ENCODE data around the gene GIMAP8. TPM values are rescaled to one million over a fixed set of nuclear protein-coding genes. Genes with fewer than 3 reads are reported as not detected.
"Not testable (repeated sequence)": the region's sequence is repeated elsewhere in the genome, so short reads cannot be mapped to it uniquely, and the experiment has no call there.

Gene GIMAP8
- total RNA-seq, 1 donor from 2014 or later: 157 TPM

DNA sequence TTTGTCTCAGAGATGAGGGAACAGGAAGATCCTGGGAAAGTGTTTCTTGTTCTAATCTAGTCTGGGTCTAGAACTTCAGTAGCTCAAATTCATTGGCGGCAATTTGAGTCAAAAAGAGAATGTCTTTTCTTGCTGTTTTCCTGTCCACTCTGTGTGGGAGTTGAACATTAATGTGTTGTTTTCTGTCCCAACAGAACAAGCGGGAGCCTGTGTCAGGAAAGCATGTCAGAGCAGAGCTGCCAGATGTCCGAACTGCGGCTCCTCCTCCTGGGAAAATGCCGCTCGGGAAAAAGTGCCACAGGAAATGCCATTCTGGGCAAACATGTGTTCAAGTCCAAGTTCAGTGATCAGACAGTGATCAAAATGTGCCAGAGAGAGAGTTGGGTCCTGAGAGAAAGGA lies 16.0 kb downstream of the GIMAP8 start:
- DNase-seq: peak; percentile 91

DNA sequence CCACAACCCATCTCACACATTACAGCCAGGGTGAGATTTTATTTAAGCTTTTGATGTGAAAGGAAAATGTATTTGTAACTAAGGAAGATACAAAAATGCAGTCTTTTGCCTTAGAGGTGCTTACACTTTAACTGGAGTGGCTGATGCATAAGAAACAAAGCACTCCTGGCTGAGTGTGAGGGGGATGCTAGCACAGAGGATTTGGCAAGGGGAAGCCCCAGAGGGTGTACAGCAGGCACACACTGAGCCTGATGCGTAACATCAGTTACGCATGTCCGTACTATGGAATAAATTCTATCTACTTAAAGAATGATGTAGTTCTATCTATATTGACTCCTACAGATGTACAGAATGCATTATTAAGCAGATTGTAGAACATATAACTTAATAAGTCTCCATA lies 17.8 kb downstream of the GIMAP8 start:
- DNase-seq: no peak

DNA sequence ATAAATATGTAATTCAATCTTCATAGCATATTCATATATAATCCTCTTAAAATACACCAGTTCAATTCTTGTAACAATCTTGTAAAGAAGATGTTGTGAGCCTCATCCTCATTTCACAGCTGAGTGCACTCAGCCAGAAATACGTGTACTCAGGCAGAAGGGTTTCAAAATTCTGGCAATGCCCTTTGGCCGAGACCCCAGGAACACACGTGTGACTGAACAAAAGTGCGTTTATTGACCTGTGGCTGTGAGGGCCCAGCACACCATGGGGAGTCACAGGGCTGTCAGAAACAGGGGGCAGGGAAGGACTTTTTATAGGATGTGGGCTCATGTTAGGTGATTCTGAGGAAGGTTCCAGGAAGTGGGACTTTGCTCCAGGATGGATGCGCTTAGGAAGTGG lies 21.5 kb downstream of the GIMAP8 start:
- DNase-seq: no peak

DNA sequence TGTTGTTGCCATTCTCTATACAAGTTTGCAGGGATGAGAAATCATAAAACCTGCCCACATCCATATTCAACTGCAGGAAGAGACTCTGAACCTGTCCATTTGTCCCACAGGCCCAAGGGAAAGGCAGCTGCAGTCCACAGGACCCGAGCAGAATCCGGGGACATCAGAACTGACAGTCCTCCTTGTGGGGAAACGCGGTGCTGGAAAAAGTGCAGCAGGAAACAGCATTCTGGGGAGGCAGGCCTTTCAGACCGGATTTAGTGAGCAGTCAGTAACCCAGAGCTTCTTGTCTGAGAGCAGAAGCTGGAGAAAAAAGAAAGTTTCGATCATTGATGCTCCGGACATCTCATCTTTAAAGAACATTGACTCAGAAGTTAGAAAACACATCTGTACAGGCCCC lies 23.5 kb downstream of the GIMAP8 start:
- DNase-seq: no peak

DNA sequence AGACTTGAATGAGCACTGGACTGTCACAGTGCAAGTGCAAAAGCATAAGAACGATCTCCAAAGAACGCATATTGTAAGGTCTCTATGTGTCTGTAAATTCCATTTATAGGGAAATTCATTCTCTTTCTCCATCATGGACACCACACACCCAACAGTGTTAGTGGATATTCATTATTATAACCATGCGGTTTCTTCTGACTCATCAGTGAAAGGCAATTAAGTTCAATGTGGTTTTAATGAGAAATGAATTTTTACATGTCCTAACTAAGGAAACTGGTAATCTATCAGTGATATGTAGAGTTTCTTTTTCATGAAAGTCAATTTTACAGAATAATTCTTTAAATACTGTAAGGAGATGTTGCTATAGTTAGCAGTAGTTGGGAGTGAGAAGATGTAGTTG lies 25.9 kb downstream of the GIMAP8 start:
- DNase-seq: no peak

DNA sequence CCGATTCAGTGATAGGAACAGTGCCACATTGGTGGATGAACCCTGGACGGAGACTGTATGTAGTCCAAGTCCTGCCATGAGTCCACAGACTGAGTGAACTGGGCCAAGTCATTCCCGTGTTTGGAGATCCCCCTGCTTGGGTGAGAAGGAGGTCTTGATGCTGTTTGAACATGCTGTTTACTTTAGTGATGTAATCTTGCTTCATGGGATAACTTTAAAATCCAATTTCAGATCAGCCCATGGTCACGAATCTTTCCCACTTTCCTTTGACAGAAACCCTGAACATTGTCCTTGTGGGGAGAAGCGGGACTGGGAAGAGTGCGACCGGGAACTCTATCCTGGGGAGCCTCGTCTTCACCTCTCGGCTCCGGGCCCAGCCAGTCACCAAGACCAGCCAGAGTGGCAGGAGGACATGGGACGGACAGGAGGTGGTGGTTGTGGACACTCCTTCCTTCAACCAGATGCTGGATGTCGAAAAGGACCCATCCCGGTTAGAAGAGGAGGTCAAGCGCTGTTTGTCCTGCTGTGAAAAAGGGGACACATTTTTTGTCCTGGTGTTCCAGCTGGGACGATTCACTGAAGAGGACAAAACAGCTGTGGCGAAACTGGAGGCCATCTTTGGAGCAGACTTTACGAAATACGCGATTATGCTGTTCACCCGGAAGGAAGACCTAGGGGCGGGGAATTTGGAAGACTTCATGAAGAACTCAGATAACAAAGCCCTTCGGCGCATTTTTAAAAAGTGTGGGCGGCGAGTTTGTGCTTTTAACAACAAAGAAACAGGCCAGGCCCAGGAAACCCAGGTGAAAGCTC lies 26.6 kb downstream of the GIMAP8 start:
- no peak for DNase-seq

DNA sequence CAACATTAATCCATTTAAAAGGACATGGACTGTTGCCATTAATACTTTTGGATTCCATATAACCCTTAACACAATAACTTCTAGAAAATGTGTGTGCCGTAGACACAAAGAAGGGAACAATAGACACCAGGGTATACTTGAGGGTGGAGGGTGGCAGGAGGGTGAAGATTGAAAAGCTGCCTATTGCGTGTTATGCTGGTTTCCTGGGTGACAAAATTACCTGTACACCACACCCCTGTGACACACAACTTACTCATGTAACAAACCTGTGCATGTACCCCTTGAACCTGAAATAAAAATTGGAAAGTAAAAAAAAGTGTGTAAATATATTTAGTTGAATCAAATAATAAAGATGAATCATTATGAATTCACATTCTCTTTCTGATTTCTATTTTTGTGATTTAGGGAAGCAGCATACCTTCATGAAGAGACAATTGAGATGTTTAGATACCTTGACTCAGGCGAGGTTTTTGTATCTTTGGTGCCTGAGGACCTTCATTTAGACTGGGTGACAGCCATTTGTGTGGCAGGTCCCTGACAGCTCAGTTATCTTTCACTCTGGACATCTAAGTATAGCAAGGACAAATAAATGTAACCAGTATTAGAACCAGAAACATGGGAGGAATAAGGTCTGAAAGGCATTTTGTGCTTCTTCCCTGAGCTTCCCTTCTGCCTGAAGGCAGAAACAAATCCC lies 28.7 kb downstream of the GIMAP8 start:
- no peak for DNase-seq

DNA sequence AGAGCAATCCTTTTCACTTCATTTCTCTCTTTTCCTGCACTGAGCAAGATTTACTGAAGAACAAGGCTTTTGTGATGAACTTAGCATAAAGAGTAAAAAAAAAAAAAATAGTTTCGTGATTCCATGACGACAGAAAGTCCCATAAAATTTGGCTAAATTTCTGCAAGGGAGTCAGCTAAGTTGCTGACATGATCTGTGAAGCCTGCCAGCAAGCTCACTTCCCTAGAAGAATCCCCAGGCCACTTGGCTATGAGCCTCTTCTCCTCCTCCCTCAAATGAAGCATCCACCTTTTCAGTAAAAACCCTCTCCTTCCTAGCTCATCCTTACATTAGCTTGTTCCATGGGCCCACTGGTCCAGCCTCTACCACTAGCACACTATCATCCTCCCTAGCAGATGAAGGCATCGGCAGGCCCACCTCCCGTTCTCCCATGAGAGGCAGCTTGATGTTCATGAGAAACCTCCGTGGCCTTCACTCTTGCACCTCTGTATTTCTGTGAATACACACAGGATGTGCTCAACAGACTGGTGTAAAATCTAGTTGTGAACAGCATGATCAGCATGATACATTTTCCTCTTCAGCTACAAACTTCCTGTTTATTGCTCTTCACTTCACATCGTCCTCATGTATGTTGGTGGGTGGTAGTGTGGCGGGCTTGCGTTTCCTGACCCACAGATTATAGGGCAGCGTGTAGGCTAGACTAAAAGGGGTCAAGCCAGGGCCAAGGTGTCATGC lies 30.9 kb downstream of the GIMAP8 start:
- no peak for DNase-seq

DNA sequence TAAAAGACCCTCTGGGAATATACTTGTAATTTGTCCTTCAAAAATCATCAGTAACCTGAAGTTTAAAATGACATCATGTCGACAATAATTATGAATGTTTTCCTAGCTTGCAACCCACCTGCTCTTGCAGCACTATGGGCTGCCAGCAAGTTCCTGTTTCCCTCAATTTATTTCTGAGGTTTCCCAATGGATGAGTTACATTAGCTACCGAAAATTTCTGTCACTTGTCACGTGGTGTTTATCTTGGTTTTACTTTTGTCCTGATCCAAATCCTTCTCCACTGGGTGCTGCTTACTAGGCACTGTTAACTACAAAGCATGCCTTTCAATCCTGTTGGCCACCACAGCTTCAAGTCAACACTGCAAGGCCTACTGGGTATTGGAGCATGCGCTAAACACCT lies 31.5 kb downstream of the GIMAP8 start:
- DNase-seq: no peak

DNA sequence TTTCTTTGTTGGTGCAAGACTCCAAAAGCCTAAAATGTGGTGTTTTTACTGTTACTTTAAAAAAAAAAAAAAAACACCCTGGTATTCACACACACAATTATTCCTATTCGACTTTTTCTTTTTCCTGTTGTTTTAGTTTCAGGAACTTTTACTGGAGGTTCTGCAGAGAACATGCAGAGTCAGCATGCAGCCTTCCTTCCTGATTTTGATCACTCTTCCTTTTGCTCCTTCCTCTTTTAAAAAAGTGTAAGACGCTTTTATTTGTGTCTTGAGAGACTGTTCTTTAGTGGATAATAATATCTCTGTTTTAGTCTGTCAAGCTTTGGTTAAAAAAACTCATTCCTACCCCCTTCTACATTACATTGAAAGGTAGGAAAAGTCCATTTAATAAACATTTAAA lies 33.1 kb downstream of the GIMAP8 start:
- peak; percentile 62 for DNase-seq

DNA sequence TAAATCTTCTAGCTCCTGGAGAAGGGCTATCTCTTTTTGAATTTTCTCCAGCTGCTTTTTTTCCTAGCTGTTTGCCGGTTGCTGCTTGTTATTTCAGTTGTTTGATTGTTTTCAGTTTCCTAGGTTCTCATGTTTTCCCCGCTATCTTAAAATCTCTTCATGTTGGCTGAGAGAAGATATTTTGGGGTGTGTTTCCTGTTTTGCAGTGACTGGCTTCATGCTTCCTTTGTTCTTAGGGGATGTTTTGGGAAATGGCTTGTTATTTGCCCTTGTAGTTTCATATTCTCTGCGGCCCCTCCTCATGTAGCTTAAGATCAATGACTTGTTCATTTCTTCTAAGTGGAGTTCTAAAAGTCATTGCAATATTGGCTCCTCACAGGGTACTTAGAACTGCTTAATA lies 33.6 kb downstream of the GIMAP8 start:
- peak; percentile 84 for DNase-seq

DNA sequence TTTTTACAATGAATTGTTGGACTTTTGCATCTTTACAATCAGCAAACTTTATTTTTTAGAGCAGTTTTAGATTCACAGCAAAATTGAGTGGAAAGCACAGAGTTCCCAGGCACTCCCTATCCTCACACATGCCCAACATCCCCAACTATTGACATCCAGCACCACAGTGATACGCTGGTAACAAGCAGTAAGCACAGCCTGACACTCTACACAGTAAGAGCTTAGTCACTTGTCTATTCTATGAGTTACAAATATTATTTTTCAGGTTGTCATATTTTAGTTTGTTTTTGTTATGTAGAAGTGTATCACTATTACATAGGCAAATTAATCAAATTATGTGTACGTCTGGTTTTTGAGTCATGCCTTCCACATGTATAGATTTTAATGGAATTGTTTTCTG lies 37.2 kb downstream of the GIMAP8 start:
- no peak for DNase-seq

DNA sequence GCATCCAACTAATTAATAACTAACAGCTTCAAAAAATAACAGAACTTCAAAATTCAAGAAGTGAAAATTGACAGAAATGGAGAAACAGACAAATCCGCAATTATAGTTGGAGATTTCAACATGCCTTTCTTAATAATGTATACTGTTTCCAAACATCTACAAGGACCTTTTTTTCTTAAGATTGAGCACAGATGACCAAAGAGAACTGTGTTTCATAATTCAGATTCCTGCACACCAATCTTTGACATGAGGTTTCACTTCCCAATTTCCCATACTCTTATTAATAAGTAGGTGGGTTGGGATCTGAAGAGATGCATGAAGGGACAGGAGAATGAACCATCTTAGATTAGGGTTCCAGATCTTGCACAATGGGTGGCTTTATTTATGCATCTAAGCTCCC lies 39.4 kb downstream of the GIMAP8 start:
- DNase-seq: no peak

DNA sequence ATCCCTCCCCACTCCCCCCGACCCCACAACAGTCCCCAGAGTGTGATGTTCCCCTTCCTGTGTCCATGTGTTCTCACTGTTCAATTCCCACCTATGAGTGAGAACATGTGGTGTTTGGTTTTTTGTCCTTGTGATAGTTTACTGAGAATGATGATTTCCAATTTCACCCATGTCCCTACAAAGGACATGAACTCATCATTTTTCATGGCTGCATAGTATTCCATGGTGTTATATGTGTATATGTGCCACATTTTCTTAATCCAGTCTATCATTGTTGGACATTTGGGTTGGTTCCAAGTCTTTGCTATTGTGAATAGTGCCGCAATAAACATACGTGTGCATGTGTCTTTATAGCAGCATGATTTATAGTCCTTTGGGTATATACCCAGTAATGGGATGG lies 43.0 kb downstream of the GIMAP8 start:
- not testable (repeated sequence) for DNase-seq

DNA sequence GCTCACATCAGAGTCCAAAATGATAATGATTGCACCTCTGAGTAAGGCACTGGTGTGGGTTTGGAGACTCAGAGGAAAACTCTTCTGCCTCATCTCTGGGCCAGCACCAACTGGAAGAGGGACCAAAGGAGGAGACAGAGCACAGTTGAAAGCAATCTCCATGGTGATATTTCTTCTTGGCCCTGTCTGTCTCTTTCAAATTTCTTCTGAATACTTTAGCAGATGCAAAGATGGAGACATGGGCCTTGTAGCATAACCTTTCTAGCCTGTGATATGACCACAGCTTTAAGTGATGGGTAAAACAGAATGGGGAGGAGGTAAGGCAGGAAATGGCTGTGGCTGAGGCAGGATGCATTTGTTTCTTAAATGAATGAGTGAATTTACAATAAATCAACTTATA lies 52.1 kb downstream of the GIMAP8 start:
- no peak for DNase-seq

DNA sequence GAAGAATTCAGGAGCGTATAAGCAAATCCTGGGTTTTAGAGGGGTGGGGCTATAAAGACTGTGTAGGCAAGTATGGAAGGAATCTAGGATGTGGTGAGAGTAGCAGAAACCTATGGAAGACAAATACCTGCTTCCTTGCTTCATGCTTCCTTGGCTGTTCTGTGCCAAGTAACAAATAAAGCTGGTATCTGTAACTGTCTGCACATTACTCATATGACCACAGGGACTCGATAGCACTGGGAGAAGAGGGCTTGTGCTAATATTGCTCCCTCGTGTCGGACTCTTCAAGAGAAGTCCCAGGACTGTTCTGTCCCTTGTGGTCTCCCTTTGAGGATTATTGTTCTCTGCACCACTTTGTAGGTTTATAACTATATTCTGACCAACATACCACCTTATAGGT lies 52.7 kb downstream of the GIMAP8 start:
- no peak for DNase-seq

DNA sequence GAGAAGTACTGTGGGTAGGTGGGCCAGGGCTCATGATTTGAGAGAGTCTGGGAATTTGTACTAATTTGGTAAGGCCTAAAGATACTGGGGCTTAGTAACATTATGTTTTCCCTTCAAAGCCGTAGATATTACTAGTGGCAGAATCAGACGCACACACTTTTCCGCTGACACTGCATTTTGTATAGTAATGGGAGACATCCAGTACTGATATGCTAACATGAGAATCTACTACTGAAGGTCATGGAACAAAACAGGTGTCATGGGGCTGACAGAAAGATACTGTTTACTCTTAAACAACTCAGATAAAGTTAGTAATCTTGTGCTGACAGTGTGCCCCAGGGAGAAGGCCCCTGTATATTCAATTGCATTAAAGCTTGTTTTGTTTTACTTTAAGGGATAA lies 53.2 kb downstream of the GIMAP8 start:
- DNase-seq: no peak

DNA sequence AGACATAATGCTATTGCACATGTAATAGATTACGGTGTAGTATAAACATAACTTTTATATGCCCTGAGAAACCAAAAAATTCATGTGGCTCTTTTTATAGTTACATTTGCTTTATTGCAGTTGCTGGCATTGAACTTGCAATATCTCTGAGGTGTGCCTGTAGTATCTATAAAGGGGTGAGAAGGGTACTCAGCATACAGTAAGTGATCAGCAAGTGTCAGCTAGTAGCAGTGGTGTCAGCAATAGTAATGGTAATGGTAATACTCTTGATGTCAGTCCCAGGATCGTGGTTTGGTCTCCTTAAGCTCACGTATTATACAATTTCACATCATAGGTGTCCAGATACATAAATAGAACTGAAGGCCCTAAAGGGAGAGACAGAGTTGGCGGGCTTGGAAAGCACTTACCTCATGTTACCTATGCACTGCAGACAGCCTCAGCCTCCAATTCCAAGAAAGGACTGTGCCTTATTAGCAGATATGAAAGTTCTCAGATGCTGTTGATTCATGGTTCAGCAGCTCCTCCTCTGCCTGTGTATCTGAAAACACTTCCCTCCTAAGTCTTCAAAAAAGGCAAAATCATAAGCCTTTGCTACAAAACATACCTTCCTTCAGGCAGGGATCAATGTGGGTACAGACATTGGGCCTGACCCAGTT lies 57.6 kb downstream of the GIMAP8 start:
- no peak for DNase-seq

DNA sequence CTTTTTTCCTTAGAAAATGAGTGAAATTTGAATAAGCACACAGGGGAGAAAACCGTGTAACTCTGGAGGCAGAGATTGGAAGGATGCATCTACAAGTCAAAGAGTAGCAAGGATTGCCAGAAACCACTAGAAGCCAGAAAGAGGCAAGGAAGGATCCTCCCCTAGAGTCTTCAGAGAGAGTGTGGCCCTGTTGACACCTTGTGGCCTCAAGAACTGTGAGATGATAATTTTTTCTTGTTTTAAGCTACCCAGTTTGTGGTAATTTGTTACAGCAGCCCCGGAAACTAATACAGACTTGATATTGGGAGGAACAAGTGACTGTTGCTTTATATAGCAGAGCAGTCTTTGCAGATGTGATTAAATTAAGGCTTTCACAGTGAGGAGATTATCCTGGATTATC lies 60.6 kb downstream of the GIMAP8 start:
- DNase-seq: no peak

DNA sequence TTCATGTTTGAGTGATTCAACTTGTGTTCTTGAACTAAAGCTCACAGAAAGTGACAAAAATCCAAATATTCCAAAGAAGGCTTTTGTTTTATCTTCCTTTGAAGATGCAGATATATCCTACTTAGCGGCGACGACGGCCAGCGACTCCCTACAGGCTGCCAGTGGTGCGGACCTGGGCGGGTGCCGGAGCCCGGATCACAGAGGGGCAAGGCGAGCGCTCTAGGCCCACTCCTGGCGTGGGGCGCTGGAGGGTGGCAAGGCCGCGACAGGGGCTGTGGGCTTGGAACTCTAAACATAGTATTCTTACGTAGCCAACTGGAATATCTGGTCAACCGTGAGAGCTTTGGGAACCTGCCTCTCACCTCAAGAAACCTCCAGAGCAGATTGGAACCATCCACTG lies 63.3 kb downstream of the GIMAP8 start:
- DNase-seq: no peak

DNA sequence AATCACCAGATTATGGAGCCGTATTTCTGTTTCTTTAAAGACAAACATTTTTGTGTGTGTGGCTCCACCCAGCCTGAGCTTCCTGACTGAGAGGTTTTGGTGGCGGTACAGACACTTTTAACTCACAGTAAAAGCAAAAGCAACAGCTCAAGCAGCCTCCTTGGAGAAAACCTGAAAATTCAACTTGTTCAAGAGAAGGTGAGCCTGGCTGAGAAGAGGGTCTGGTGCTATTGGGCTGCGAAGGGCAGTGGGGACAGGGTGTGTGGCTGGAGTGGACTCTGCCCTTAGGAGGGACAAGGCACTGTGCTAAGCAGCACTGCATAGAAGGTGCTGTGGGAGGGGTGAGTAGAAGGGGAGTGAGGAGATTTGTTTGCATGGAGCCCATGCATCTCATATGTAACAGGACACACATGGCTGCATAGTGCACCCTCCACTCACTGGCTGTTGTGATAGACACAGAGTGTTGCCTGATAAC lies 64.4 kb downstream of the GIMAP8 start, which contains the start of gene GIMAP7:
GIMAP7 (plus strand) TSS at position 125 of the 475 bp plus-strand sequence. CDS start 5,103 bp downstream, outside the sequence.
- DNase-seq: peak; percentile 61

DNA sequence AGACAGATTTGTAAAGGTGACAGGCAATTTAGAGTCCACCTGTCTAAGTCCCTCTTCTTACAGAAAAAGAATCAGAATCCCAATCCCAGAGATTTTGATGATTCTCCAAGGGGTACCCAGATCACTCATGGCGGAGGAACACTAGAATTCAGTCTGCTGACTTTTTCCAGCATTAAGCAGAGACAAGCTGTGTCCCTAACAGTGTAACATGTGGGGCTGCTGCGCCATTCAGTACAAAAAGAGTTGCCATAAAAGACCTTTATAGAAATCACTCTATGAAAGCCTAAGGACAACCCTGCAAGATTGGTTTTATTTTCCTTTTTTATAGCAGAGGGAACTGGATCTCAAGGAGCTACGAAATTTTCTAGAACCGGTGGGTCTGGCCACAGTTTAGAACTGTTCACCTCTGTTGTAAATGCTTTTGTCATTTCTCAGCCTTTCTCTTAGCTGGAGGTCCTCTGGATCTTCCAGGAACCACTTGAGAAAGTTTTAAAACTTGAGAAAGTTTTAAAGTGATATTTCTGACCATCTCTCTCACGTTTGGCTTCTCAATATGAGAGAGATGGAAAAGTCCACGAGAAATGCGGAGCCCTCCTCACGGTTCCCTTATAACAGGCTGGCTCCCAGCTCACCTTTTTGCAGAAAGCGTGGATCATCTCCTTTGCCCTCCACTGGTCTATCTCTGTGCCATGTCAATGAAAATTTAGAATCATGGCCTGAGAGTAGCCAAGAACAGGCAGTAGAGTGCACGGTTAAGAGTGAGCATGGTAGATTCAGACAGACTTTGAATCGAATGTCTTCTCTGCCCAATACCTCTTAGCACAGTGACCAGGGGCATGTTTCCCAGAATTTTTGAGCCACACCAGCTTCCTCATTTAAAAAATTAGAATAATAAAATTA lies 65.1 kb downstream of the GIMAP8 start:
- DNase-seq: peak; percentile 32

Data from dermis blood vessel endothelial cell (primary cell).